RWPE2 (cell line): ENCODE measurements around the gene UBASH3B.

Experiments used
- ATAC-seq: fragments of 200-7000 bp; cut with Tn5 transposase; 3 replicates; pipeline ENCODE4 v1.9.1; 2021; ENCODE audit warnings: low read depth
- DNase-seq: peaks from one replicate; pipeline ENCODE4 v3.0.0-alpha.2; 2020; ENCODE audit warnings: low spot score
- H3K27ac ChIP-seq: fragments of 450-650 bp; 2 replicates; pipeline ENCODE4 v1.5.1; 2017; ENCODE audit warnings: mild to moderate bottlenecking; ENCODE audit not compliant: poor library complexity, severe bottlenecking
- H3K27me3 ChIP-seq: fragments of 250-450 bp; sonication (Bioruptor Pico); 2 replicates; pipeline ENCODE4 v1.5.1; 2021; ENCODE audit warnings: mild to moderate bottlenecking, moderate library complexity; ENCODE audit not compliant: insufficient read depth, poor library complexity, severe bottlenecking
- H3K36me3 ChIP-seq: fragments of 250-450 bp; sonication (Bioruptor Pico); 2 replicates; pipeline ENCODE4 v1.5.1; 2020; ENCODE audit warnings: low read depth, mild to moderate bottlenecking, moderate library complexity
- H3K4me1 ChIP-seq: fragments of 250-450 bp; sonication (Bioruptor Pico); 2 replicates; pipeline ENCODE4 v1.5.1; 2021; ENCODE audit warnings: mild to moderate bottlenecking, moderate library complexity; ENCODE audit not compliant: insufficient read depth, poor library complexity, severe bottlenecking
- H3K4me3 ChIP-seq: fragments of 250-450 bp; sonication (Bioruptor Pico); 2 replicates; pipeline ENCODE4 v1.5.1; 2021; ENCODE audit warnings: mild to moderate bottlenecking, moderate library complexity; ENCODE audit not compliant: severe bottlenecking
- H3K9me3 ChIP-seq: fragments of 250-450 bp; sonication (Bioruptor Pico); 2 replicates; pipeline ENCODE4 v1.5.1; 2021; ENCODE audit warnings: mild to moderate bottlenecking, moderate library complexity; ENCODE audit not compliant: severe bottlenecking
- CTCF ChIP-seq: fragments of 450-650 bp; IDR thresholded peaks from one replicate; pipeline ENCODE4 v1.5.1; 2017; ENCODE audit warnings: mild to moderate bottlenecking, moderate library complexity; ENCODE audit not compliant: poor library complexity, severe bottlenecking

Gene UBASH3B

GRCh38 chr11:122681070-122681469 lies 25.5 kb downstream of the UBASH3B start:
- TF ChIP-seq CTCF = no peak
- Histone ChIP-seq H3K36me3 (no peaks in the 10 kb centered on the region), H3K27me3 (no peaks in the 10 kb centered on the region), H3K4me1 (peaks cover 10% of the 10 kb centered on the region), H3K27ac (no peak overlapping the region), H3K4me3 (no peak overlapping the region), H3K9me3 (no peaks in the 10 kb centered on the region)
- DNase-seq = no peak
- ATAC-seq = no peak

- H3K27ac ChIP-seq = no peak overlapping the region
- no peaks in the 10 kb centered on the region for H3K27me3 ChIP-seq
- H3K9me3 ChIP-seq = no peaks in the 10 kb centered on the region
- no peak for ATAC-seq
- no peak for DNase-seq
- peaks cover 5% of the 10 kb centered on the region for H3K4me1 ChIP-seq
- no peak overlapping the region for H3K4me3 ChIP-seq
- no peak for TF ChIP-seq CTCF
- no peaks in the 10 kb centered on the region for H3K36me3 ChIP-seq
Observed at GRCh38 chr11:122681735-122682134, 26.2 kb downstream of the UBASH3B start.

- no peak for TF ChIP-seq CTCF
- ATAC-seq = no peak
- H3K4me1 ChIP-seq = no peaks in the 10 kb centered on the region
- H3K27ac ChIP-seq = no peak overlapping the region
- no peak for DNase-seq
- H3K9me3 ChIP-seq = no peaks in the 10 kb centered on the region
- no peaks in the 10 kb centered on the region for H3K36me3 ChIP-seq
- H3K27me3 ChIP-seq = no peaks in the 10 kb centered on the region
- no peak overlapping the region for H3K4me3 ChIP-seq
Observed at GRCh38 chr11:122682464-122682863, 26.9 kb downstream of the UBASH3B start.

GRCh38 chr11:122685041-122685440 lies 29.5 kb downstream of the UBASH3B start:
- Histone ChIP-seq H3K27me3 (no peaks in the 10 kb centered on the region), H3K27ac (no peak overlapping the region), H3K4me3 (no peak overlapping the region), H3K9me3 (no peaks in the 10 kb centered on the region), H3K4me1 (no peaks in the 10 kb centered on the region), H3K36me3 (no peaks in the 10 kb centered on the region)
- no peak for ATAC-seq
- DNase-seq = no peak
- TF ChIP-seq CTCF = no peak

- H3K27me3 ChIP-seq = no peaks in the 10 kb centered on the region
- no peak for DNase-seq
- no peak overlapping the region for H3K27ac ChIP-seq
- H3K4me1 ChIP-seq = no peaks in the 10 kb centered on the region
- H3K4me3 ChIP-seq = no peak overlapping the region
- H3K36me3 ChIP-seq = no peaks in the 10 kb centered on the region
- ATAC-seq = no peak
- TF ChIP-seq CTCF = no peak
- H3K9me3 ChIP-seq = no peaks in the 10 kb centered on the region
Observed at GRCh38 chr11:122686111-122686510, 30.6 kb downstream of the UBASH3B start.
